Thoracic aorta (tissue), 2 donors: ENCODE measurements around the gene MBTPS1. TPM values are rescaled to one million over a fixed set of nuclear protein-coding genes. Genes with fewer than 3 reads are reported as not detected.

Experiments
- ATAC-seq: fragments of 150-250 bp; one replicate; pipeline ENCODE4 v1.8.0; 2017; ENCODE audit warnings: low read depth; ENCODE audit not compliant: insufficient number of reproducible peaks, low FRiP score
- DNase-seq: peaks from one replicate; pipeline ENCODE4 v3.0.0-alpha.2; 2020; ENCODE audit warnings: low spot score
- H3K27ac ChIP-seq, 2 donors: fragments of 200-600 bp; sonication (generic); 1 replicate in 1 of 2; 2 replicates in 1 of 2; pipeline ENCODE4 v1.5.1; 2016; ENCODE audit warnings: mild to moderate bottlenecking in 2 of 2, moderate library complexity in 2 of 2
- H3K27me3 ChIP-seq: fragments of 200-600 bp; sonication (generic); replicated peaks from 2 replicates; pipeline ENCODE4 v1.6.0; 2016; ENCODE audit warnings: mild to moderate bottlenecking; ENCODE audit not compliant: insufficient read depth
- H3K36me3 ChIP-seq: fragments of 200-600 bp; sonication (generic); one replicate; pipeline ENCODE4 v1.5.1; 2016
- H3K4me1 ChIP-seq, 2 donors: fragments of 200-600 bp; sonication (generic); 1 replicate in 1 of 2; 2 replicates in 1 of 2; pipeline versions ENCODE4 v1.5.1 to v1.6.0; 2016; ENCODE audit warnings: low read depth in 2 of 2, mild to moderate bottlenecking in 1 of 2; ENCODE audit not compliant: control insufficient read depth in 1 of 2
- H3K4me3 ChIP-seq: fragments of 200-600 bp; sonication (generic); 2 replicates; pipeline ENCODE4 v1.5.1; 2016; ENCODE audit warnings: mild to moderate bottlenecking
- H3K9me3 ChIP-seq: fragments of 200-600 bp; sonication (generic); 2 replicates; pipeline ENCODE4 v1.5.1; 2016
- CTCF ChIP-seq: fragments of 200-600 bp; sonication (generic); IDR thresholded peaks from one replicate; pipeline ENCODE4 v1.5.1; 2019; ENCODE audit warnings: antibody characterized with exemption
- total RNA-seq, 2 donors: library from RNA; depleted of rRNA; stranded (reverse); fragments of >200 nt; gene quantifications; one replicate each; pipeline versions ENCODE4 v1.1.0 to v1.2.3, GENCODE V29; 2016

The MBTPS1 gene
- total RNA-seq, 2 donors from 2014 or later = 91.9 to 98.2 TPM

GRCh38 chr16:84075376-84075775, 41.4 kb downstream of the MBTPS1 start:
- ATAC-seq (no peak), DNase-seq (no peak)
- no peak overlapping the region for H3K27ac ChIP-seq
- H3K4me1 ChIP-seq = no peaks in the 10 kb centered on the region
- H3K9me3 ChIP-seq = no peaks in the 10 kb centered on the region
- H3K27me3 ChIP-seq = no peaks in the 10 kb centered on the region
- peaks cover 33% of the 10 kb centered on the region for H3K36me3 ChIP-seq
- no peak overlapping the region for H3K4me3 ChIP-seq
- no peak for TF ChIP-seq CTCF

GRCh38 chr16:84074721-84075120, 42.0 kb downstream of the MBTPS1 start:
- no peaks in the 10 kb centered on the region for H3K4me1 ChIP-seq
- DNase-seq (no peak), ATAC-seq (no peak)
- no peak overlapping the region for H3K27ac ChIP-seq
- H3K36me3 ChIP-seq = peaks cover 37% of the 10 kb centered on the region
- H3K9me3 ChIP-seq = no peaks in the 10 kb centered on the region
- no peak overlapping the region for H3K4me3 ChIP-seq
- no peaks in the 10 kb centered on the region for H3K27me3 ChIP-seq
- no peak for TF ChIP-seq CTCF

GRCh38 chr16:84072014-84072413, 44.7 kb downstream of the MBTPS1 start:
- Histone ChIP-seq H3K27me3 (no peaks in the 10 kb centered on the region), H3K4me1 (no peaks in the 10 kb centered on the region), H3K4me3 (no peak overlapping the region), H3K9me3 (no peaks in the 10 kb centered on the region), H3K27ac (no peak overlapping the region), H3K36me3 (peaks cover 58% of the 10 kb centered on the region)
- TF ChIP-seq CTCF = no peak
- DNase-seq = no peak
- ATAC-seq = no peak

GRCh38 chr16:84071121-84071520, 45.6 kb downstream of the MBTPS1 start:
- Histone ChIP-seq H3K4me1 (no peaks in the 10 kb centered on the region), H3K27me3 (no peaks in the 10 kb centered on the region), H3K9me3 (no peaks in the 10 kb centered on the region), H3K36me3 (peaks cover 63% of the 10 kb centered on the region), H3K27ac (no peak overlapping the region), H3K4me3 (no peak overlapping the region)
- TF ChIP-seq CTCF = no peak
- no peak for ATAC-seq
- DNase-seq = no peak

GRCh38 chr16:84069540-84069939, 47.2 kb downstream of the MBTPS1 start:
- no peak for DNase-seq
- Histone ChIP-seq H3K36me3 (peaks cover 60% of the 10 kb centered on the region), H3K27ac (no peak overlapping the region), H3K9me3 (no peaks in the 10 kb centered on the region), H3K4me3 (no peak overlapping the region), H3K27me3 (no peaks in the 10 kb centered on the region), H3K4me1 (no peaks in the 10 kb centered on the region)
- no peak for ATAC-seq
- TF ChIP-seq CTCF = no peak
